Measurements from ENCODE around the gene EFNB2. TPM values are rescaled to one million over a fixed set of nuclear protein-coding genes. Genes with fewer than 3 reads are reported as not detected.

The EFNB2 gene
- total RNA-seq, 1 donor from 2014 or later = 10.1 TPM

DNA sequence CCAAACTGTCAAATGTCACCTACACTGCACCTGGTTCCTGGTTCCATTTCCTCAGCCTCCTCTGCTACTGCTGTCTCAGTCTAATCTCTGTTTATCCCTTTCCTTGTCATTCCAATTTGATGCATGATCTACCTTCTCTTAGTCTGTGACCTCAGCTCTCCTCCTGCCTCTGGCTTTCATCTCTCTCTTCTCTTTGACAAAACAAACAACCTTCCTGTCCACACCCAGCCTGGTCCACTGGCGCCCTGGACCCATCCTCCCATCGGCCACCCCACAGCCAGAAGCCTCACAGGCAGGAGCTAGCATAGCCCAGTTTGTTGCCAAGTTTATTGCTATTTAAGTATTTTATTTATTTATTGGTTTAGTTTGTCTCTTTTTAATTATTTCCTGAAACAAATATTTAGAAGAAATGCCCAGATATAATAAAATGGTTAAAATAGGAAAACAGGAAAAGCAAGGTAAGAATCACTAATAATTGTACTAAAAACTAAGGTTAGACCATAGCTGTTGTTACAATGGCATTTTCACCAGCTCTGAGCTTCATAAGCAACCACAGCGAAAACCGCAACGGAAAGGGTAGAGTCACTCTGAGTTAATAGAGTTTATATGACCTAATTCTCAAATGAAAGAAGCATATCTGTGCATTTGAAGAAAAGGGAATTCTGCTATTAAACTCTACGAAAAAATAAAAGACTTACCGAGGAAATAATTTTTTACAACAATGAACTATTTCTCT lies 68.6 kb downstream of the EFNB2 start:
- intact Hi-C loops (cut with micrococcal nuclease) = no loop called here
- Histone ChIP-seq H3K9me3 (replicated peaks) (no peaks in the 10 kb centered on the region), H3K27me3 (ENCODE audit: low read depth) (no peaks in the 10 kb centered on the region), H3K36me3 (no peaks in the 10 kb centered on the region), H3K27ac (replicated peaks) (no peak overlapping the region), H3K4me1 (peaks cover 3% of the 10 kb centered on the region), H3K4me3 (no peak overlapping the region)
- no peak for TF ChIP-seq CTCF (IDR thresholded peaks at IDR 0.05; ENCODE audit: borderline replicate concordance)
- no peak for DNase-seq

DNA sequence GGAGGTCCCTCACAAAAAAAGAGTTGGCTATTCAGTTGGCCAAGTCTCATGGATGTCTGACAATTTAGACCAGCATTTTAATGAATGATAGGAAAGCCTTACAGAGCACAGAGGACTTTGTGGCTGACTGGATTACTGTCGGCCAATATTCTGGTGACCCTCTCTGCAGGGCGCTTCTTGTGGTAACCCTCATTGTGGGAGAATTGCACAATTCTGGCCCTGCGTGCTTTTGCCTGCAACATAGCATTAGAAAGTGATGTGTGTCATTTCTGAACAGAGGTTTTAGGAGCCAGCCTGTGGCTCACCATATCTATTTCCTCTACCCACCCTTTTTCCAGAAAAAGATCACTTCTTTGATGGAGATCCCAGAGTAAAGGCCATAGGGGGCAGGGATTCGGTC lies 71.4 kb downstream of the EFNB2 start:
- intact Hi-C loops (cut with micrococcal nuclease) = no loop called here
- Histone ChIP-seq H3K36me3 (no peaks in the 10 kb centered on the region), H3K9me3 (replicated peaks) (no peaks in the 10 kb centered on the region), H3K27ac (replicated peaks) (no peak overlapping the region), H3K27me3 (ENCODE audit: low read depth) (no peaks in the 10 kb centered on the region), H3K4me3 (no peak overlapping the region), H3K4me1 (no peaks in the 10 kb centered on the region)
- TF ChIP-seq CTCF (IDR thresholded peaks at IDR 0.05; ENCODE audit: borderline replicate concordance) = no peak
- no peak for DNase-seq

- no peak for TF ChIP-seq CTCF (IDR thresholded peaks at IDR 0.05; ENCODE audit: borderline replicate concordance)
- no peak for DNase-seq
- intact Hi-C loops (cut with micrococcal nuclease) = no loop called here
- H3K9me3 ChIP-seq (replicated peaks) = no peaks in the 10 kb centered on the region
- H3K36me3 ChIP-seq = no peaks in the 10 kb centered on the region
- no peak overlapping the region for H3K4me3 ChIP-seq
- no peak overlapping the region for H3K27ac ChIP-seq (replicated peaks)
- H3K4me1 ChIP-seq = no peaks in the 10 kb centered on the region
- H3K27me3 ChIP-seq (ENCODE audit: low read depth) = no peaks in the 10 kb centered on the region
These were observed 72.8 kb downstream of the EFNB2 start for GRCh38 chr13:106462710-106463109.

DNA sequence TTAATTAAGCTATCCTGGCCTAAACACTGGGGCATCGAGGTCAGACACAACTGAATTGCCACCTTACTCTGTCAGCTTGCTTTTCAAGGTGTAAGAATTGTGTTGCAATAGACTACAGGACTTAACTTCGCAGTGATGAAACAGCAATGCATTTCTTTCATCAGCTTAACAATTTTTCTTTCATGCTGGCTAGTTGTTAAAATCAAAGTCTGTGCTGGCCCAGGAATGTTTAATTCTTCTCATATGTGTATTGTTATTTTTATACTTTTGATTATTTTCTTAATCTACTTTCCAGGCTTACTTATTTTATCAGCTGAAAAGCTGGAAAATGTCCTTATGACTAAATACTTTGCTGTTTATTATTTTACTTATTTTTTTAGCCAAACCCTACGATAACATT lies 79.7 kb downstream of the EFNB2 start:
- Histone ChIP-seq H3K9me3 (replicated peaks) (no peaks in the 10 kb centered on the region), H3K27ac (replicated peaks) (no peak overlapping the region), H3K4me1 (no peaks in the 10 kb centered on the region), H3K4me3 (no peak overlapping the region), H3K36me3 (no peaks in the 10 kb centered on the region), H3K27me3 (ENCODE audit: low read depth) (no peaks in the 10 kb centered on the region)
- DNase-seq = no peak
- TF ChIP-seq CTCF (IDR thresholded peaks at IDR 0.05; ENCODE audit: borderline replicate concordance) = no peak
- intact Hi-C loops (cut with micrococcal nuclease) = no loop called here

- no peaks in the 10 kb centered on the region for H3K27me3 ChIP-seq (ENCODE audit: low read depth)
- no peaks in the 10 kb centered on the region for H3K4me1 ChIP-seq
- no peak for TF ChIP-seq CTCF (IDR thresholded peaks at IDR 0.05; ENCODE audit: borderline replicate concordance)
- intact Hi-C loops (cut with micrococcal nuclease) = no loop called here
- DNase-seq = no peak
- no peaks in the 10 kb centered on the region for H3K9me3 ChIP-seq (replicated peaks)
- H3K4me3 ChIP-seq = no peak overlapping the region
- no peak overlapping the region for H3K27ac ChIP-seq (replicated peaks)
- H3K36me3 ChIP-seq = no peaks in the 10 kb centered on the region
These were observed 80.3 kb downstream of the EFNB2 start for GRCh38 chr13:106455190-106455589.
